Psoas muscle (tissue), 8 donors: ENCODE data around the gene VEPH1. TPM values are rescaled to one million over a fixed set of nuclear protein-coding genes. Genes with fewer than 3 reads are reported as not detected.

Experiments
- ATAC-seq, 4 donors: fragments of 200-7000 bp; cut with Tn5 transposase; one replicate each; pipeline ENCODE4 v1.9.1; 2020; ENCODE audit warnings: moderate library complexity in 3 of 4, mild to moderate bottlenecking in 2 of 4
- DNase-seq, 2 donors: peaks; one replicate each; pipeline ENCODE4 v3.0.0-alpha.2; 2020
- H3K27ac ChIP-seq: fragments of 200-600 bp; one replicate; pipeline ENCODE4 v1.8.0; 2022
- H3K27me3 ChIP-seq, 3 donors: fragments of 200-600 bp in 1 of 3; one replicate each; pipeline versions ENCODE4 v1.6.1 to v1.8.0; 2013 to 2022; ENCODE audit warnings: low read length in 2 of 3, mild to moderate bottlenecking in 2 of 3, moderate library complexity in 1 of 3; ENCODE audit not compliant: insufficient read depth in 3 of 3
- H3K36me3 ChIP-seq, 2 donors: fragments of 200-600 bp in 1 of 2; one replicate each; pipeline versions ENCODE4 v1.6.1 to v1.8.0; 2013 to 2022; ENCODE audit warnings: low read depth in 1 of 2, mild to moderate bottlenecking in 1 of 2, moderate library complexity in 1 of 2; ENCODE audit not compliant: insufficient read depth in 1 of 2
- H3K4me1 ChIP-seq: fragments of 200-600 bp; one replicate; pipeline ENCODE4 v1.8.0; 2022
- H3K4me3 ChIP-seq: fragments of 200-600 bp; one replicate; pipeline ENCODE4 v1.8.0; 2022; ENCODE audit warnings: mild to moderate bottlenecking
- H3K9me3 ChIP-seq: fragments of 200-600 bp; one replicate; pipeline ENCODE4 v1.8.0; 2022
- CTCF ChIP-seq: fragments of 200-600 bp; IDR thresholded peaks from one replicate; pipeline ENCODE4 v1.8.0; 2022; ENCODE audit warnings: antibody characterized with exemption
- WGBS, 3 donors: extraction: QIAGEN DNeasy Blood & Tissue Kit; methylation state at CpG; one replicate each; pipeline versions ENCODE4 v1.1.6 to v1.1.7; 2013; 5-methylcytosine and 5-hydroxymethylcytosine counted together
- intact Hi-C, 2 donors: fragments of 100-400 bp; cut with DNase I; formaldehyde crosslinking; loops; one replicate each; pipeline versions ENCODE4 v1.11.0 to v1.14.2; 2022
- polyA plus RNA-seq, 3 donors: library from polyadenylated mRNA; stranded (reverse); fragments of 200-250 nt; gene quantifications; one replicate each; pipeline ENCODE4 v1.2.3, GENCODE V29; 2013
- total RNA-seq, 4 donors: library from RNA; stranded (reverse); fragmentation: NEBNext Ultra II Directional in 2 of 4; extraction: Animal tissue kit (Norgen Biotek cat#: 25700) in 2 of 4; gene quantifications; one replicate each; pipeline versions ENCODE4 v1.2.1 to v1.2.4, GENCODE V29; 2021 to 2023
- donor health status: healthy with polysubstance abuse.
- donor health status: DM: no; HTN: no; CAD: no; lungs with moderate emphysema.
- donor health status: Bipolar disorder and iron deficiency.
- donor health status: healthy.
- donor health status: DM: yes; HTN: yes; CAD: no.
- donor health status: DM: no; HTN: no; CAD: no.
- donor health status: DM: no; HTN: no; CAD: no.
- donor health status: DM: yes; HTN: yes; CAD: no.

Gene VEPH1
- total and polyA plus RNA-seq, 7 donors: 0.14 to 0.34 (median 0.25) TPM; not detected in 2

- ATAC-seq: no peak
- 76 to 85% (median 82%) methylated on average over 11 to 12 of the region's 12 CpGs for WGBS, 3 donors
- no peaks in the 10 kb centered on the region for H3K9me3 ChIP-seq
- intact Hi-C loops: no loop called here
- no peak for DNase-seq
- no peak overlapping the region for H3K27ac ChIP-seq
- H3K27me3 ChIP-seq: no peaks in the 10 kb centered on the region
- no peaks in the 10 kb centered on the region for H3K4me1 ChIP-seq
- TF ChIP-seq CTCF: no peak
- H3K36me3 ChIP-seq: no peaks in the 10 kb centered on the region
- H3K4me3 ChIP-seq: no peak overlapping the region
Measured at GRCh38 chr3:157347577-157348303, 155.5 kb downstream of the VEPH1 start.

DNA sequence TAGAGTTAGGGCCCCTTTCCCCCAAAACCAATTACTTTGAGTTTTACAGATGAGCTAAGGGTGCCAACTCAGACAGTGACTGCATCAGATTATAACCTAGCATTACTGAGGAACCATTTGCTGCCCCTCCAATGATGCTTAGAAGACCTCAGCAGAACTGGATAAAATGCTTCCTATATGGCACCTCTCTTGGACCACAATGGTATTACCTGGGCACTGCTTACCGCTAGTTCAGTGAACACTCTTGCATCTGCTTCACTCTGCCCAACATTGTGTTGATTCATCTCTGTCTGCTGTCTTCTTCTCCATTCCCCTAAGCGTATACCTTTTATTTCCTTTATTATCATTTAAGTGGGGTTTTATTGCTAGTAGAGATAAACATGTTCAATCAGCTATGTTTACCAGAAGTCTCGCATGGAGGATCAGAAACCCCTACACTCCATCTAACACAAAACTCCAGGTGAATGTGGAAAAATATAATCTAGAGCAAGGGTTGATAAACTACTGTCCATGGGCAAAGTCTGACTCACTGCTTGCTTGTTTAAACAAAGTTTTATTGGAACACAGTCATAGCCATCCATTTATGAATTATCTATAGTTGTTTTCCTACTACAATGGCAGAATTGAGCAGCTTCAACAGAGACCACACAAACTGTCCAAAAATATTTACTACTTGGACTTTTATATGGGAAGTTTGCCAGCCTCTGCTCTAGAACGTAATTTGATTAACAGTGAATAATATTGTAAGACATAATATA lies 166.8 kb downstream of the VEPH1 start:
- Histone ChIP-seq H3K27ac (no peak overlapping the region), H3K4me1 (no peaks in the 10 kb centered on the region), H3K27me3 (no peaks in the 10 kb centered on the region), H3K9me3 (no peaks in the 10 kb centered on the region), H3K36me3 (no peaks in the 10 kb centered on the region), H3K4me3 (no peak overlapping the region)
- no peak for TF ChIP-seq CTCF
- 80 to 84% (median 81%) methylated on average over 4 of the region's 4 CpGs for WGBS, 3 donors
- DNase-seq (no peak), ATAC-seq (no peak)
- intact Hi-C loops: no loop called here

- TF ChIP-seq CTCF: no peak
- ATAC-seq (no peak), DNase-seq (no peak)
- Histone ChIP-seq H3K4me3 (no peak overlapping the region), H3K27me3 (no peaks in the 10 kb centered on the region), H3K9me3 (no peaks in the 10 kb centered on the region), H3K36me3 (no peaks in the 10 kb centered on the region), H3K27ac (no peak overlapping the region), H3K4me1 (no peaks in the 10 kb centered on the region)
- intact Hi-C loops: no loop called here
- WGBS, 3 donors: 62 to 71% (median 64%) methylated on average over 7 of the region's 7 CpGs
Measured at GRCh38 chr3:157335233-157336076, 167.8 kb downstream of the VEPH1 start.

- H3K4me3 ChIP-seq: no peak overlapping the region
- no peak for TF ChIP-seq CTCF
- no peaks in the 10 kb centered on the region for H3K27me3 ChIP-seq
- H3K27ac ChIP-seq: no peak overlapping the region
- no peaks in the 10 kb centered on the region for H3K4me1 ChIP-seq
- DNase-seq: no peak
- no peaks in the 10 kb centered on the region for H3K9me3 ChIP-seq
- no peaks in the 10 kb centered on the region for H3K36me3 ChIP-seq
- ATAC-seq: no peak
- intact Hi-C loops: no loop called here
- 74 to 79% (median 74%) methylated on average over 2 of the region's 2 CpGs for WGBS, 3 donors
Measured at GRCh38 chr3:157333551-157333991, 169.6 kb downstream of the VEPH1 start.
